Cardiac muscle cell (in vitro differentiated cells and primary cell): ENCODE results near the gene OR2B6. TPM values are rescaled to one million over a fixed set of nuclear protein-coding genes. Genes with fewer than 3 reads are reported as not detected.
A peak's percentile ranks its signal among the peaks of the same experiment; 100 is the strongest.

Experiments used
- DNase-seq, 2 donors: peaks; one replicate each; pipeline versions ENCODE4 v3.0.0 to v3.0.0-alpha.2; 2010 to 2017; ENCODE audit warnings: low read depth in 1 of 2, low spot score in 1 of 2
- H3K27ac ChIP-seq: fragments of 200-600 bp; sonication (generic); 2 replicates; pipeline ENCODE4 v1.5.1; 2016
- H3K27me3 ChIP-seq: fragments of 200-600 bp; sonication (generic); 2 replicates; pipeline ENCODE4 v1.6.0; 2016; ENCODE audit warnings: control low read depth
- H3K36me3 ChIP-seq: fragments of 200-600 bp; sonication (generic); 2 replicates; pipeline ENCODE4 v1.5.1; 2016; ENCODE audit warnings: control low read depth
- H3K4me1 ChIP-seq: fragments of 200-600 bp; sonication (generic); 2 replicates; pipeline ENCODE4 v1.8.1; 2017; ENCODE audit warnings: low read depth, mild to moderate bottlenecking, mixed run types
- H3K4me3 ChIP-seq: fragments of 200-600 bp; sonication (generic); 2 replicates; pipeline ENCODE4 v1.5.1; 2016; ENCODE audit warnings: mild to moderate bottlenecking
- H3K9me3 ChIP-seq: fragments of 200-600 bp; sonication (generic); 2 replicates; pipeline ENCODE4 v1.5.1; 2017; ENCODE audit warnings: low read depth, mild to moderate bottlenecking, control low read depth
- CTCF ChIP-seq: IDR thresholded peaks from 2 replicates; pipeline ENCODE4 v1.5.1; 2012; ENCODE audit warnings: low read depth, mild to moderate bottlenecking, low read length
- polyA plus RNA-seq: library from polyadenylated mRNA; unstranded; fragments of >200 nt; fragmentation: Nextera tagmentation; extraction: Ambion mirVana; gene quantifications from 2 replicates; pipeline ENCODE4 v1.2.1, GENCODE V29; 2016
- total RNA-seq: library from RNA; depleted of rRNA; stranded (reverse); fragments of >200 nt; gene quantifications from 2 replicates; pipeline ENCODE4 v1.2.3, GENCODE V29; 2016

The OR2B6 gene
- total and polyA plus RNA-seq, 2 experiments from 2014 or later: not detected

- no peaks in the 10 kb centered on the region for H3K27me3 ChIP-seq
- DNase-seq: no peak
- no peaks in the 10 kb centered on the region for H3K36me3 ChIP-seq
- no peaks in the 10 kb centered on the region for H3K4me1 ChIP-seq
- H3K9me3 ChIP-seq: no peaks in the 10 kb centered on the region
- H3K27ac ChIP-seq: no peak overlapping the region
- no peak overlapping the region for H3K4me3 ChIP-seq
- no peak for TF ChIP-seq CTCF
Observed at GRCh38 chr6:28003661-28004060, 46.6 kb downstream of the OR2B6 start.

- Histone ChIP-seq H3K36me3 (no peaks in the 10 kb centered on the region), H3K27ac (no peak overlapping the region), H3K4me3 (no peak overlapping the region), H3K9me3 (no peaks in the 10 kb centered on the region), H3K27me3 (no peaks in the 10 kb centered on the region), H3K4me1 (no peaks in the 10 kb centered on the region)
- TF ChIP-seq CTCF: no peak
- DNase-seq: no peak
Observed at GRCh38 chr6:28004350-28005151, 47.5 kb downstream of the OR2B6 start.

GRCh38 chr6:28005152-28005890 is 48.3 kb downstream of the OR2B6 start:
- no peaks in the 10 kb centered on the region for H3K9me3 ChIP-seq
- no peaks in the 10 kb centered on the region for H3K27me3 ChIP-seq
- no peaks in the 10 kb centered on the region for H3K4me1 ChIP-seq
- H3K4me3 ChIP-seq: no peak overlapping the region
- DNase-seq: peak in 1 of 2 donors; percentile 14
- TF ChIP-seq CTCF: no peak
- H3K27ac ChIP-seq: no peak overlapping the region
- H3K36me3 ChIP-seq: no peaks in the 10 kb centered on the region

- no peaks in the 10 kb centered on the region for H3K36me3 ChIP-seq
- H3K27me3 ChIP-seq: no peaks in the 10 kb centered on the region
- no peak for TF ChIP-seq CTCF
- H3K27ac ChIP-seq: no peak overlapping the region
- H3K4me3 ChIP-seq: no peak overlapping the region
- DNase-seq: no peak
- H3K4me1 ChIP-seq: no peaks in the 10 kb centered on the region
- no peaks in the 10 kb centered on the region for H3K9me3 ChIP-seq
Observed at GRCh38 chr6:28005975-28006374, 48.9 kb downstream of the OR2B6 start.

Other genes with a start within 250 kb of the OR2B6 start
- not detected in 2 replicates for gene OR2B2, start 44.8 kb upstream of the OR2B6 start, total RNA-seq
- not detected in 2 replicates for gene OR2B2, start 44.8 kb upstream of the OR2B6 start, polyA plus RNA-seq
- 0.95 and 1.6 TPM in 2 replicates for gene ZNF165, start 123.3 kb downstream of the OR2B6 start, total RNA-seq
- 1.8 and 1.9 TPM in 2 replicates for gene ZNF165, start 123.3 kb downstream of the OR2B6 start, polyA plus RNA-seq
- gene ZSCAN16, start 167.4 kb downstream of the OR2B6 start, total RNA-seq: 7.4 and 10.3 TPM in 2 replicates
- 7.4 and 9.3 TPM in 2 replicates for gene ZSCAN16, start 167.4 kb downstream of the OR2B6 start, polyA plus RNA-seq
- gene ZKSCAN8, start 184.6 kb downstream of the OR2B6 start, total RNA-seq: 24.8 and 58.3 TPM in 2 replicates
- gene ZKSCAN8, start 184.6 kb downstream of the OR2B6 start, polyA plus RNA-seq: 11.0 and 16.2 TPM in 2 replicates